Measurements from ENCODE around the gene CRISPLD2.

Gene CRISPLD2, protein sequence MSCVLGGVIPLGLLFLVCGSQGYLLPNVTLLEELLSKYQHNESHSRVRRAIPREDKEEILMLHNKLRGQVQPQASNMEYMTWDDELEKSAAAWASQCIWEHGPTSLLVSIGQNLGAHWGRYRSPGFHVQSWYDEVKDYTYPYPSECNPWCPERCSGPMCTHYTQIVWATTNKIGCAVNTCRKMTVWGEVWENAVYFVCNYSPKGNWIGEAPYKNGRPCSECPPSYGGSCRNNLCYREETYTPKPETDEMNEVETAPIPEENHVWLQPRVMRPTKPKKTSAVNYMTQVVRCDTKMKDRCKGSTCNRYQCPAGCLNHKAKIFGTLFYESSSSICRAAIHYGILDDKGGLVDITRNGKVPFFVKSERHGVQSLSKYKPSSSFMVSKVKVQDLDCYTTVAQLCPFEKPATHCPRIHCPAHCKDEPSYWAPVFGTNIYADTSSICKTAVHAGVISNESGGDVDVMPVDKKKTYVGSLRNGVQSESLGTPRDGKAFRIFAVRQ

DNA sequence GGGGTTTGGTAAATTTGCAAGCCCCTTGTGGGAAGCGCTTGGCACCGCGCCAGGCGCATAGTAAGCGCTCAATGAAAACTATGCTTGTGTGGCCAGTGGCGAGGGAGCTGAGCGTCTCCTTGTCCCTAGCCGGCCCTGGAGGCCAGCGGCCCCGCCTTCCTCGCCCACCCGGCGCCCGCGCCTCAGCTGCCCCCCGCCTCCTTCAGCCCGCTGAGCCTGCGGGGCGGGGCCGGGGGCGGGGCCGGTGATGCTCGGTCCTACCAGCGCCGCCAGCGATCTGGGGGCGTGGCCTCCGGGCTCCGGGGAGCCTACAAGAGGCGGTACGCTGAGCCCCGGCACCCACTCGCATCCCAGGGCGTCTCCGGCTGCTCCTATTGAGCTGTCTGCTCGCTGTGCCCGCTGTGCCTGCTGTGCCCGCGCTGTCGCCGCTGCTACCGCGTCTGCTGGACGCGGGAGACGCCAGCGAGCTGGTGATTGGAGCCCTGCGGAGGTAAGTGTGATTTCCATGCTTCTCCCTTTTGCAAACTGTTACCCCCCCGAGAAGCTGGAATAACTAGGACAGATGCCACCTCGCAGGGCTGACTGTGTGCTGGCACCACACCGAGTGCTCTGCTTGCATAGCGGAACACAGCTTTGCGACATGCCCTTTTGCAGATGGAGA, at the start of gene CRISPLD2:
CRISPLD2 (plus strand) TSS at position 342 of the 661 bp plus-strand sequence. CDS start 18,511 bp downstream, outside the sequence.
- Mint-ChIP-seq H3K9me3 (no peaks in the 10 kb centered on the region), H3K27me3 (no peaks in the 10 kb centered on the region), H3K36me3 (no peaks in the 10 kb centered on the region), H3K4me3 (peak within 1 kb of the TSS; percentile 85), H3K4me1 (peaks cover 13% of the 10 kb centered on the region), H3K27ac (peak within 1 kb of the TSS; percentile 62)

DNA sequence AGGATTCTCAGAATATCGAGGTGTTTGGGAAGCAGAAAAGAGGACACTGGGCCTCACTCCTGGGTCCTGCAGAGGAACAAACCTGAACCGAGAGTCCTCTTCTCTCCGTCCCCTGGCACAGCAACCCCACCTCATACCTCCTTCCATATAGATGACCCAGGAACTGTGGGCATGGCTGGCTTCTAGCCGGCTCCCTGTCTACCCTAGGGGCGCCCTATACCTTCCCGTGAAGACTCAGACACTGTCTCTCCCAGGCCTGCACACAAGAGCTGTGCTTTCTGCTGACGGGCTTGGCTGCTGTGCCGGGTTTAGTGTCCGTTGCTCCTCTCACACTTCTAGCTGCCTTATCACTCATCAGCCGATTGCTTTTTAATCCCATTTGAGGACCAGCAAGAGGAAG, 46.5 kb upstream of the CRISPLD2 start:
- H3K36me3 Mint-ChIP-seq: peaks cover 17% of the 10 kb centered on the region
- H3K27ac Mint-ChIP-seq: no peak overlapping the region
- H3K4me1 Mint-ChIP-seq: peaks cover 12% of the 10 kb centered on the region
- H3K4me3 Mint-ChIP-seq: no peak overlapping the region
- H3K9me3 Mint-ChIP-seq: no peaks in the 10 kb centered on the region
- no peaks in the 10 kb centered on the region for H3K27me3 Mint-ChIP-seq

DNA sequence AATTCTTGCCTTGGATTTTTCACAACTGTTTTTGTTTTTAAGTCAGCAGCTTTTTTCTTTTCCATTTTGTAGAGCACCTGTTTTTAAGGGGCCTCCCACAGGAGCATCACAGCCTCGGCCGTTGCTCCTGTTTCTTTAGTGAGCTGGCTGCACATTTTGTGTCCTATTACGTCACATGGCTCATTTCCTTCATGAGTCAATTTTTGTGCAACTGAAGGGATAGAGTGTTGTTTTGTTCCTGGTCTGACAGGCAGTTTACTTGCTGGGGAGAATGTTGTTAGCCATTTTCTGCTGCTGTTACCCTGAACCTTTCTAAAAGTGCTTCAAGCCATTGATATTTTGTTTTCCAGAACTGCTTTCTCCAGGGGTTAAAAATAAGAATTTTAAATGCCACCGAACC, 45.0 kb upstream of the CRISPLD2 start:
- H3K4me1 Mint-ChIP-seq: no peaks in the 10 kb centered on the region
- no peak overlapping the region for H3K27ac Mint-ChIP-seq
- H3K9me3 Mint-ChIP-seq: no peaks in the 10 kb centered on the region
- H3K36me3 Mint-ChIP-seq: peaks cover 11% of the 10 kb centered on the region
- no peaks in the 10 kb centered on the region for H3K27me3 Mint-ChIP-seq
- no peak overlapping the region for H3K4me3 Mint-ChIP-seq

DNA sequence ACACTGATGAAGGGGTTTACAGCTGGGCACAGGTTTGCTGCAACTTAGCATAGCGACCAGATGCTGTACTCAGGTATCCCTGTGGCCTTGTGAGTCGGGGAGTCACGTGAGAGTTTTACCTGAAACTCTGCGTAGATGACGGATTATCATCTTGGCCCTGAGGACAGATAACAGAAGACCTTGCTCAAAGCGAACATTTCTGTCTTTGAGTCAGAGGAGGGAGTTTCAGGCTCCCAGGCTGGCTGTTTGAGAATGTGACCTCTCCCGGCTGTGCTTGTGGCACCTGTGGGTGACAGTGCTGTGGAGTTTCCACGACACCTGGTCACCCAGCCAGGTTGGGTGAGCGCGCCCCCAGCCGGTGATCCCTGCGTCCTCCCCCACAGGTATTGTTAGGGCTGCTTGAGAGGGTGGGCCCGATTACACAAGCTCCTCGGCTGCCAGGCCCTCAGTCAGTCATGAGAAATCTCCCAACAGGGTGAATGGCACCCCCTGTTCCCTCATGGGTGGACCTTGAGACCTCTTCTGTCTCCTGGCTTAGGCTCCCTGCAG, 44.4 kb upstream of the CRISPLD2 start:
- Mint-ChIP-seq H3K36me3 (peaks cover 17% of the 10 kb centered on the region), H3K9me3 (no peaks in the 10 kb centered on the region), H3K27me3 (no peaks in the 10 kb centered on the region), H3K27ac (no peak overlapping the region), H3K4me1 (no peaks in the 10 kb centered on the region), H3K4me3 (no peak overlapping the region)

DNA sequence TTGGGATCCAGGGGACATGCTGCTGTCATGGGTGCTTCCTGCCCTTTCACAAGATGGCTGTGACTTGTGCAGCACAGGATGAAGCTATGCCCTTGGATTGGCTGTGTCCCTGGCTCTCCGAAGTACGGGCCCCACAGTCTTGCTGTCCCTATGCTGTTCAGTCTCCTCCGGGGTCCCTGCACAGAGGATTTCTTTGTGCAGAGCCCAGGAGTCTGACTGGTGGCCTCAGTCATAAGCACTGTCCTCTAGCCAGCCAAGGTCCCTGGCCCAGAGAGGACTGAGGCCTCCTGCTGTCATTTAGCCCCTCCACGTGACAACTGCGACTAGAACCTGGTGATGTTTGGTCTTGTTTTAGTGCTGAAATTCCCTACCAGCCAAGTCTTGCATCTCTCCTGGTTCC, 42.4 kb upstream of the CRISPLD2 start:
- Mint-ChIP-seq H3K36me3 (peaks cover 19% of the 10 kb centered on the region), H3K27me3 (no peaks in the 10 kb centered on the region), H3K27ac (no peak overlapping the region), H3K4me3 (no peak overlapping the region), H3K4me1 (no peaks in the 10 kb centered on the region), H3K9me3 (no peaks in the 10 kb centered on the region)

DNA sequence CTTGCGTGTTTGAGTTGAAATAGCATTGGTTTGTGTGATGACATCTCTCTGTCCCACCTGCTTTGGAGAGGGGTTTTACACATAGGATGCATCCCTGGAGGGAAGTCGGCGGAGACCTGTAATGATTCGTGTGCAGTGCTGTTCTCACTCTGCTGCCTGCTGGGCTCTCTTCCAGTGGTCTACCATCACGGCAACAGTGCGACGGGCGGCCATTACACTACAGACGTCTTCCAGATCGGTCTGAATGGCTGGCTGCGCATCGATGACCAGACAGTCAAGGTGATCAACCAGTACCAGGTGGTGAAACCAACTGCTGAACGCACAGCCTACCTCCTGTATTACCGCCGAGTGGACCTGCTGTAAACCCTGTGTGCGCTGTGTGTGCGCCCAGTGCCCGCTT, 41.1 kb upstream of the CRISPLD2 start:
- Mint-ChIP-seq H3K27ac (no peak overlapping the region), H3K4me3 (no peak overlapping the region), H3K4me1 (no peaks in the 10 kb centered on the region), H3K27me3 (no peaks in the 10 kb centered on the region), H3K9me3 (no peaks in the 10 kb centered on the region), H3K36me3 (peaks cover 19% of the 10 kb centered on the region)

DNA sequence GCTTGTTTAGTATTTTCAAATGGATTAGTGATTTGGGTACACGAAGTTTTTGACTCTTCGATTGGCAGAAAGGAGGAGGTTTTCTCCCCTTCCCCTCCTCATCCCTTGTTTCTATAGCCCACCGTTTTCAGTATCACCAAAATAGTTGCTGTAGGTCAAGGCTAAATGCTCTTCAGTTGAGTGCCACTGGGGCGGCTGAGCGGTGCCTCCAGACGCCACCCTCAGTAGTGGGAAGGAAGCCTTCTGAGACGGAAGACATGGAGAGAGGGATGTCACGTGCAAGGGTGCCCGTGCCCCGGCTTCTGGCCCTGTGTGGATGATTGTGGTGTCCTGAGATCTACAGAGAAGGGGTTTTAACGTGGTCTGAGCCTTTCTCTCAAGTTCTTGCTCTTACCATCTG, 39.7 kb upstream of the CRISPLD2 start:
- Mint-ChIP-seq H3K27ac (peak overlapping the region; percentile 35), H3K4me1 (no peaks in the 10 kb centered on the region), H3K36me3 (peaks cover 17% of the 10 kb centered on the region), H3K4me3 (no peak overlapping the region), H3K27me3 (no peaks in the 10 kb centered on the region), H3K9me3 (no peaks in the 10 kb centered on the region)

DNA sequence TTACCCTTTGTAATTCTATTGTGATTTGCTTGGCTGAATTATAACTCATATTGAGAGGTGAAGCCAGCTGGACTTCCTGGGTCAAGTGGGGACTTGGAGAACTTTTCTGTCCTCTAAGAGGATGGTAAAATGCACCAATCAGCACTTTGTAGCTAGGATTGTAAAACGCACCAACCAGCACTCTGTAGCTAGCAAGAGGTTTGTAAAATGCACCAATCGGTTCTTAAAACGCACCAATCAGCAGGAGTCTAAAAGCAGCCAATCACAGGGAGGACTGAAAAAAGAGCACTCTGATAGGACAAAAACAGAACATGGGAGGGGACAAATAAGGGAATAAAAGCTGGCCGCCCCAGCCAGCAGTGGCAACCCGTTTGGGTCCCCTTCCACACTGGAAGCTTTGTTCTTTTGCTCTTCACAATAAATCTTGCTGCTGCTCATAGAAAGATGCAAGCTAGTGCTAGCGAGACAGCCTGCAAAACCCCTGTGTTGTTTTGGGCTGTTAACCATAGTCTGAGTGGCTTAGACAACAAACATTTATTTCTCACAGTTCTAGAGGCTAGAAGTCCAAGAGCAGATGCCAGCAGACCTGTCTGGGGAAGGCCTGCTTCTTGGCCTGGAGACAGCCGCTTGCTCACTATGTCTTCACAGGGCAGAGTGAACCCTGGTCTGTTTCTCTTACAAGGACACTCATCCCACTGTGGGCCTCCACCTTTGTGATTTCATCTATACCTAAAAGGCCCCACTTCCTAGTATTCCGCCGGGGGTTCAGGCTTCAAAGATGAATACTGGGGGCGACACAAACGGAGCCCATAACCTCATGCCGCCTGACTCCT, 39.0 kb upstream of the CRISPLD2 start:
- H3K36me3 Mint-ChIP-seq: peaks cover 15% of the 10 kb centered on the region
- no peaks in the 10 kb centered on the region for H3K9me3 Mint-ChIP-seq
- peak overlapping the region; percentile 82 for H3K27ac Mint-ChIP-seq
- no peak overlapping the region for H3K4me3 Mint-ChIP-seq
- no peaks in the 10 kb centered on the region for H3K27me3 Mint-ChIP-seq
- H3K4me1 Mint-ChIP-seq: no peaks in the 10 kb centered on the region

DNA sequence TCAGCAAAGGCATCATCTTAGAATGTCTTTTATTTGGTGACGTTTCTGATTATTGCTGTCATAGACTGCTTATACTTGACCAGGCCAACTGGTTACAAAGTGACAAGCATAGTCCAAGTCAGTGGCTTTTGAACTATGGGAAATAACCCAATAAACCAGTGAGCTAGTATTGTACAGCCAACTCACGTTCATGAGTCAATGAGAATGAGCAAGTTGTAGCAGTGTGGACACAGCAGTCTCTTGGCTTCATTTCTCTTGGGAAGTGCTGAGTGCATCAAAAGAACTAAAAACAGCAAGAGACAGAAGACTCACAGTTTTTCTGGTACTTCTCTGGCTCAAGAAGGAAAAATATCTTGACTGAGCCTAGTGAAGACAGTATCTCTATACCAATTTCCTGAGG, 36.9 kb upstream of the CRISPLD2 start:
- H3K9me3 Mint-ChIP-seq: no peaks in the 10 kb centered on the region
- H3K4me3 Mint-ChIP-seq: no peak overlapping the region
- no peaks in the 10 kb centered on the region for H3K27me3 Mint-ChIP-seq
- H3K36me3 Mint-ChIP-seq: peaks cover 14% of the 10 kb centered on the region
- H3K27ac Mint-ChIP-seq: no peak overlapping the region
- H3K4me1 Mint-ChIP-seq: no peaks in the 10 kb centered on the region

DNA sequence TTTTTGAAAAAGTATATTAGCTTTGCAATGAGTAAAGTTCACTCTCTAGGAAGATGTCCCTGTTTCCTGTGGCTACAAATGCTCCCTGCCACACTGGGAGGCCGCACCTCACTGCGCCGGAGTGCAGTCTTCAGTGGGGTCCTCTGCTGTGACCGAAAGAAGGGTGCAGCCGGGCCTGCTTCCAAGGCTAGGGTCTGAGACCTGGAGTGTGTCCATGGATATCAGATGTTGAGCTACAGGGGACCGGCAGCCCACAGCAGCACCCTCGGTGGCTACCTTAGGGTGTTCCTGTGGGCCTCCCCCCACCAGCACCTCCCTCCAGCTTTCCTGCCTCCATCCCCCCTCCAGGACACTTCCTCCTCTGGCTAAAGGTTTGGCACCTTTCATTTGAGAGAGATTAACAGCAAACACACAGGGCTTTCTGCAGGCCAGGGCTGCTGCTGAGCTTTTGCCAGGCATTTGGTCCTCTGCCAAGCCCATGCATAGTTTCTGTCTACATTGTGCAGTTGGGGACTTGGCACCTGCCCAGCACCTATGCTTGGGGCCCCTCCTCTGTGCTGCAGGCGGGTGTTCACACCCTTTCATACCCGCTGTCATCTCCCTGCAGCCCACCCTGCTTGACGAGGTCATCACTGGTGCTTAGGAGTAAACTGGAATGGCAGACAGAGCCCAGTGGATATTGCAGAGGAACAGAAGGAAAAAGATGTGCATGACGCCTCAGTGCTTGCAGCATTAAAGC, 33.8 kb upstream of the CRISPLD2 start:
- Mint-ChIP-seq H3K4me1 (no peaks in the 10 kb centered on the region), H3K9me3 (no peaks in the 10 kb centered on the region), H3K36me3 (peaks cover 2% of the 10 kb centered on the region), H3K27ac (peak overlapping the region; percentile 8), H3K4me3 (no peak overlapping the region), H3K27me3 (no peaks in the 10 kb centered on the region)

DNA sequence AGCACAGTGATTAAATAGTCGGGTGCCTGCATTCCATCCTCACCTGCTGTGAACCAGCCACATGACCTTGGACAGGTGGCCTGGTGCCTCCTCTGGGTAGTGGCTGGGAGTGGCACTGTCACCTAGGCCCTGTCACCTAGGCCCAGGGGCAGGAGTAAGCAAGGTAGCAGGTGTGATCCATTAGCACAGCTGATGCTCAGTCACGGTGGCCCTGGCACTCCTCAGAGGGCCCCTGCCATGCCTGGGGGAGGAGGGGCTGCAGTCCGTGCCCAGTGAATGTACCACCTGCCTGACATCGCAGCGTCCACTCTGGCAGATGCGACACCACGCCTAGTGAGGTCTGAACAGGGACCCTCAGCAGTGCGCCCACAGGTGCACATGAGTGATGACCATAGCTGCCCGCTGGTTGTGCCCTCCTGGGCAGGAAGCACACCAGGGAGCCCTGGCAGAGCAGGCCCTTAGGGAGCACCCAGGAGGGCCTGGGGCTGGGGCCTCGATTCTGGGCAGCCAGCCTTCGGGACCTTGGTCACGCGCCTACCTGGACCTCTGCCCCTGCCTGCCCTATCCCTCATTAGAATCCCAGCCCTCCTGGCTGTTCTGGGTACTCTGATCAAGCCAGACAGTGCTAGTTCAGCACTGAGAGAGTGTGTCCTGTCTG, 33.1 kb upstream of the CRISPLD2 start:
- Mint-ChIP-seq H3K4me1 (no peaks in the 10 kb centered on the region), H3K9me3 (no peaks in the 10 kb centered on the region), H3K4me3 (no peak overlapping the region), H3K27ac (no peak overlapping the region), H3K27me3 (no peaks in the 10 kb centered on the region), H3K36me3 (peaks cover 2% of the 10 kb centered on the region)

DNA sequence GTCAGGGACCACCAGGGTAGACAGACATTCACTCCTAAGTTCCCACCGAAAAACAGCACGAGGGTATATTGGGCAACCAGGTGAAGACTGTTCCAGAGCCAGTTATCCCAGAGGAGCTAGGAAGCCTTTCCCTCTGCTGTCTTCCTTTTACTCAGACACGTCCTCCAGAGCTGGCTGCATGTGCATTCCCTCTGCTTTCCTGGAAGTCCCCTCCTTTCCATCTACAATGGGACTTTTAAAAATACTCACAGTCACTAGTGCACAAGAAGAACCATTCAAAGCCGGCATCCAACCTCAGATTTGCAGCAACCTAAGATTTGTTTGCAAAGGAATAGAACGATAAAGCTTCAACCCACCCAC, 32.5 kb upstream of the CRISPLD2 start:
- H3K9me3 Mint-ChIP-seq: no peaks in the 10 kb centered on the region
- H3K36me3 Mint-ChIP-seq: peaks cover 2% of the 10 kb centered on the region
- no peak overlapping the region for H3K27ac Mint-ChIP-seq
- H3K4me3 Mint-ChIP-seq: no peak overlapping the region
- H3K27me3 Mint-ChIP-seq: no peaks in the 10 kb centered on the region
- no peaks in the 10 kb centered on the region for H3K4me1 Mint-ChIP-seq

DNA sequence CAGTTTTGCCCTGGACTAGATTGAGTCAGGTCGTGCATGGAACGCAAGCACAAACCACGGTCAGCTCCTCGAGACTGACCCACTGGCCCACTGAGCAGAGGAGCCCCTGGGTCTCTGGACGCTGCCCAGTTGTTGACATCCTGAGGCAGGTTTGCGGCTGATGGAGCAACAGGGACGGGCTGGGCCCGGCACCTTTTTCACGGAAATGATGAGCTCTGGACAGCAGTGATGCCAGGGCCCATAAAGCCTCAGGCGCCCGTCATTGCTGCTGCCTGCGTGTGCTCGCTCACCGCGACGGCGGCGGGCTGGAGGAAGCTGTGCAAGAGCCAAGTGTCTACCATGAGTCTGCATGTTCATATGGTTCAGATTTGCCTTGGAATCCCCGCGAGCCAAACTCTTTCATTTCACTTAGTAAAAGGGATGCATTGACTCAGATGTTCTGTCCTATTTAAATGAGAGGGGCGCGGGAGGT, 30.8 kb upstream of the CRISPLD2 start:
- Mint-ChIP-seq H3K4me3 (no peak overlapping the region), H3K4me1 (no peaks in the 10 kb centered on the region), H3K27ac (no peak overlapping the region), H3K36me3 (peaks cover 2% of the 10 kb centered on the region), H3K9me3 (no peaks in the 10 kb centered on the region), H3K27me3 (no peaks in the 10 kb centered on the region)

DNA sequence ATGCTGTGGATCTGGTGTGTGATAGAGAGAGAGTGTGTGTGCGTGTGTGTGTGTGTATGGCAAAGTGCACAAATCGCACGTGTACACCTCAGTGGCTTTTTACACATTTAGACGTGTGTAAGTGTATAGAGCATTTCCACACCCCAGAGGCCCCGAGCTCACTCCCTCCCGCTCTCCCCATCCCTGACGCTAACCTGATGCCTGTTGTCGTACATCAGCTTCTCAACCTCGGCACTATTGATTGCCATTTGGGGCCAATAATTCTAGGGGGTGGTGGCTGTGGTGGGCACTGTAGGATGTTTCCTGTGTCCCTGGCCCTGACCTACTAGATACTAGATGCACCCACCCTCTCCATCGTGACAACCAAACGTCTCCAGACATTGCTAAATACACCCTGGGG, 30.4 kb upstream of the CRISPLD2 start:
- no peaks in the 10 kb centered on the region for H3K27me3 Mint-ChIP-seq
- peaks cover 2% of the 10 kb centered on the region for H3K36me3 Mint-ChIP-seq

More for the DNA sequence above, 30.4 kb upstream of the CRISPLD2 start:
- H3K27ac Mint-ChIP-seq: no peak overlapping the region
- H3K9me3 Mint-ChIP-seq: no peaks in the 10 kb centered on the region
- no peak overlapping the region for H3K4me3 Mint-ChIP-seq
- H3K4me1 Mint-ChIP-seq: no peaks in the 10 kb centered on the region

Measured in activated naive CD4-positive, alpha-beta T cell treated with anti-CD3 and anti-CD28 coated beads, Interleukin-2, amount 50 U/mL, for 24 hours (primary cell).